Measurements from ENCODE around the gene ATF2. TPM values are rescaled to one million over a fixed set of nuclear protein-coding genes. Genes with fewer than 3 reads are reported as not detected.

Gene ATF2
- total and polyA plus RNA-seq, 2 donors (not counting 3 experiments of a cell fraction or from before 2014, with no cell fraction given), result 36.3 to 57.1 TPM

- Histone ChIP-seq H3K4me2 (ENCODE audit: insufficient read depth, low read length) (no peak overlapping the region), H3K4me3 (replicated peaks in 1 of 3; ENCODE audit: insufficient read depth in 1 of 3, low read depth in 1 of 3, low read length in 3 of 3) (no peak overlapping the region), H3K79me2 (ENCODE audit: control insufficient read depth, insufficient read depth, low read length) (no peaks in the 10 kb centered on the region), H3K36me3 (ENCODE audit: control insufficient read depth in 2 of 2, extremely low read depth in 1 of 2, insufficient read depth in 2 of 2, low read length in 2 of 2) (no peaks in the 10 kb centered on the region), H2AFZ (ENCODE audit: low read depth, low read length) (no peak overlapping the region), H3K27me3 (ENCODE audit: control insufficient read depth in 2 of 2, insufficient read depth in 2 of 2, low read length in 2 of 2) (peaks cover 2 to 22% of the 10 kb centered on the region in 2 experiments), H3K9ac (replicated peaks; ENCODE audit: extremely low read depth, insufficient read depth, low read length) (no peak overlapping the region), H4K20me1 (replicated peaks; ENCODE audit: control insufficient read depth, extremely low read depth, insufficient read depth, low read length) (no peaks in the 10 kb centered on the region), H3K9me3 (replicated peaks; ENCODE audit: control insufficient read depth, insufficient read depth, low read length) (no peaks in the 10 kb centered on the region), H3K27ac (ENCODE audit: insufficient read depth, low read depth, low read length) (no peak overlapping the region), H3K9me1 (replicated peaks; ENCODE audit: control insufficient read depth, extremely low read depth, insufficient read depth, low read length) (no peaks in the 10 kb centered on the region), H3K4me1 (ENCODE audit: control insufficient read depth, extremely low read depth, insufficient read depth, low read length) (no peaks in the 10 kb centered on the region)
- dilution Hi-C loops (cut with MboI; ENCODE audit: extremely low pct_ligation_motif_present, low sequenced_read_pairs) (no loop called here), intact Hi-C loops (cut with micrococcal nuclease) (no loop called here)
- TF ChIP-seq POLR2AphosphoS5 (IDR thresholded peaks at IDR 0.05; ENCODE audit: insufficient read depth, low read depth, low read length), result no peak
- TF ChIP-seq FOS (IDR thresholded peaks at IDR 0.05; ENCODE audit: borderline replicate concordance, insufficient read depth, low read length), result no peak
- TF ChIP-seq GATA2 (IDR thresholded peaks at IDR 0.05; ENCODE audit: insufficient read depth, insufficient read length, low read depth, low read length), result no peak
- no peak for TF ChIP-seq CTCF (IDR thresholded peaks at IDR 0.05; ENCODE audit: extremely low read depth in 1 of 2, insufficient read depth in 1 of 2, low read depth in 1 of 2, low read length in 2 of 2)
- TF ChIP-seq JUN (IDR thresholded peaks at IDR 0.05; ENCODE audit: borderline replicate concordance, insufficient read depth, insufficient read length, low read depth), result no peak
- TF ChIP-seq POLR2A (IDR thresholded peaks at IDR 0.05; ENCODE audit: low read depth, low read length), result no peak
- no peak for TF ChIP-seq EZH2 (IDR thresholded peaks at IDR 0.05; ENCODE audit: borderline replicate concordance, low read depth, low read length, severe bottlenecking)
- TF ChIP-seq MAX (IDR thresholded peaks at IDR 0.05; ENCODE audit: insufficient read depth, insufficient read length), result no peak
- TF ChIP-seq MYC (IDR thresholded peaks at IDR 0.05; ENCODE audit: low read depth, low read length), result no peak
- no TSS peak for BruUV-seq (replicated peaks)
- DNase-seq (ENCODE audit: low read depth, low spot score), result no peak
- ChIA-PET CTCF (interaction anchor here (1.1 to 1.3 kb wide), 3 partner anchors 10 to 44 kb away, joined by 3 read pairs; no protein-coding TSS in a partner anchor), POLR2A (no interaction called here)
- FAIRE-seq, result no peak
Measured at GRCh38 chr2:175207741-175208438, 39.9 kb upstream of the ATF2 start.

Data from endothelial cell of umbilical vein (primary cell).